HL-60 (cell line): Measurements from ENCODE around the gene TMED6.

Experiments used
- DNase-seq, 2 experiments: peaks; one replicate each; pipeline ENCODE4 v3.0.0-alpha.2; 2010 to 2020; ENCODE audit warnings: low read depth in 1 of 2, low spot score in 1 of 2
- H3K27ac ChIP-seq: fragments of 250-450 bp; sonication (Bioruptor Pico); replicated peaks from 2 replicates; pipeline ENCODE4 v1.5.1; 2020; ENCODE audit warnings: mild to moderate bottlenecking, moderate library complexity
- H3K27me3 ChIP-seq: fragments of 250-450 bp; sonication (Bioruptor Pico); 2 replicates; pipeline ENCODE4 v1.5.1; 2021; ENCODE audit warnings: mild to moderate bottlenecking, moderate library complexity; ENCODE audit not compliant: insufficient read depth, poor library complexity, severe bottlenecking
- H3K4me3 ChIP-seq: replicated peaks from 2 replicates; pipeline ENCODE4 v1.5.1; 2011; ENCODE audit warnings: mild to moderate bottlenecking, control low read depth, low read length; ENCODE audit not compliant: insufficient read depth
- GABPA ChIP-seq: IDR thresholded peaks from 2 replicates; pipeline ENCODE4 v1.6.1; 2012; ENCODE audit warnings: low read depth
- POLR2AphosphoS5 ChIP-seq: IDR thresholded peaks from 2 replicates; pipeline ENCODE4 v1.6.1; 2012; ENCODE audit warnings: low read depth
- SPI1 ChIP-seq: IDR thresholded peaks from 2 replicates; pipeline ENCODE4 v1.6.1; 2012; ENCODE audit warnings: low read depth, mild to moderate bottlenecking, borderline replicate concordance
- TF ChIP-seq, protein P1 (sequence below): IDR thresholded peaks from 2 replicates; pipeline ENCODE4 v1.6.1; 2012; ENCODE audit warnings: low read depth; ENCODE audit not compliant: insufficient replicate concordance
- TF ChIP-seq, protein P2 (sequence below): IDR thresholded peaks from one replicate; pipeline ENCODE4 v1.5.1; 2011; ENCODE audit warnings: low read length, control low read depth, inconsistent platforms; ENCODE audit not compliant: insufficient read depth

TMED6 gene

DNA sequence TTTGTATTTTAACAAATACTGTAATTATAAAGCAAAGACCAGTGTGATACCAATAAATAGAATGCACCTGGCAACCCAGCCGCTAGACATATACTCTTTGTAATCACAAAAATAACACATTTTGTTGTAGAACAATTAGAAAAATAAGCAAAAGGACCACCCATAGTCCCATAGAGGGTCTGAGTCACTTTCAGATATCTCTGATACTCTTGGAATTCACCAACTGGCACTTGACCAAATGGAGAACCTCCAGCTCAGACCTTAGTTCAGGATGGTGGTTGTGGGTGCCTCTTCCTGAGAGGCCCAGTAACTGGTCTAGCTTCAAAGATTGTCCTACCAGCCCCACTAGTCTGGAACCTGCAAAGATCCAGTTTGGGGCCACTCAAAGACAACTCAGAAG lies 35.0 kb upstream of the TMED6 start:
- no peak for DNase-seq
- Histone ChIP-seq H3K27ac (peak overlapping the region; percentile 55), H3K4me3 (no peak overlapping the region), H3K27me3 (no peaks in the 10 kb centered on the region)
- TF ChIP-seq GABPA = no peak
- TF ChIP-seq, protein P1, sequence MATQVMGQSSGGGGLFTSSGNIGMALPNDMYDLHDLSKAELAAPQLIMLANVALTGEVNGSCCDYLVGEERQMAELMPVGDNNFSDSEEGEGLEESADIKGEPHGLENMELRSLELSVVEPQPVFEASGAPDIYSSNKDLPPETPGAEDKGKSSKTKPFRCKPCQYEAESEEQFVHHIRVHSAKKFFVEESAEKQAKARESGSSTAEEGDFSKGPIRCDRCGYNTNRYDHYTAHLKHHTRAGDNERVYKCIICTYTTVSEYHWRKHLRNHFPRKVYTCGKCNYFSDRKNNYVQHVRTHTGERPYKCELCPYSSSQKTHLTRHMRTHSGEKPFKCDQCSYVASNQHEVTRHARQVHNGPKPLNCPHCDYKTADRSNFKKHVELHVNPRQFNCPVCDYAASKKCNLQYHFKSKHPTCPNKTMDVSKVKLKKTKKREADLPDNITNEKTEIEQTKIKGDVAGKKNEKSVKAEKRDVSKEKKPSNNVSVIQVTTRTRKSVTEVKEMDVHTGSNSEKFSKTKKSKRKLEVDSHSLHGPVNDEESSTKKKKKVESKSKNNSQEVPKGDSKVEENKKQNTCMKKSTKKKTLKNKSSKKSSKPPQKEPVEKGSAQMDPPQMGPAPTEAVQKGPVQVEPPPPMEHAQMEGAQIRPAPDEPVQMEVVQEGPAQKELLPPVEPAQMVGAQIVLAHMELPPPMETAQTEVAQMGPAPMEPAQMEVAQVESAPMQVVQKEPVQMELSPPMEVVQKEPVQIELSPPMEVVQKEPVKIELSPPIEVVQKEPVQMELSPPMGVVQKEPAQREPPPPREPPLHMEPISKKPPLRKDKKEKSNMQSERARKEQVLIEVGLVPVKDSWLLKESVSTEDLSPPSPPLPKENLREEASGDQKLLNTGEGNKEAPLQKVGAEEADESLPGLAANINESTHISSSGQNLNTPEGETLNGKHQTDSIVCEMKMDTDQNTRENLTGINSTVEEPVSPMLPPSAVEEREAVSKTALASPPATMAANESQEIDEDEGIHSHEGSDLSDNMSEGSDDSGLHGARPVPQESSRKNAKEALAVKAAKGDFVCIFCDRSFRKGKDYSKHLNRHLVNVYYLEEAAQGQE = no peak
- TF ChIP-seq POLR2AphosphoS5 = no peak
- TF ChIP-seq, protein P2, sequence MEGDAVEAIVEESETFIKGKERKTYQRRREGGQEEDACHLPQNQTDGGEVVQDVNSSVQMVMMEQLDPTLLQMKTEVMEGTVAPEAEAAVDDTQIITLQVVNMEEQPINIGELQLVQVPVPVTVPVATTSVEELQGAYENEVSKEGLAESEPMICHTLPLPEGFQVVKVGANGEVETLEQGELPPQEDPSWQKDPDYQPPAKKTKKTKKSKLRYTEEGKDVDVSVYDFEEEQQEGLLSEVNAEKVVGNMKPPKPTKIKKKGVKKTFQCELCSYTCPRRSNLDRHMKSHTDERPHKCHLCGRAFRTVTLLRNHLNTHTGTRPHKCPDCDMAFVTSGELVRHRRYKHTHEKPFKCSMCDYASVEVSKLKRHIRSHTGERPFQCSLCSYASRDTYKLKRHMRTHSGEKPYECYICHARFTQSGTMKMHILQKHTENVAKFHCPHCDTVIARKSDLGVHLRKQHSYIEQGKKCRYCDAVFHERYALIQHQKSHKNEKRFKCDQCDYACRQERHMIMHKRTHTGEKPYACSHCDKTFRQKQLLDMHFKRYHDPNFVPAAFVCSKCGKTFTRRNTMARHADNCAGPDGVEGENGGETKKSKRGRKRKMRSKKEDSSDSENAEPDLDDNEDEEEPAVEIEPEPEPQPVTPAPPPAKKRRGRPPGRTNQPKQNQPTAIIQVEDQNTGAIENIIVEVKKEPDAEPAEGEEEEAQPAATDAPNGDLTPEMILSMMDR = no peak
- no peak for TF ChIP-seq SPI1

DNA sequence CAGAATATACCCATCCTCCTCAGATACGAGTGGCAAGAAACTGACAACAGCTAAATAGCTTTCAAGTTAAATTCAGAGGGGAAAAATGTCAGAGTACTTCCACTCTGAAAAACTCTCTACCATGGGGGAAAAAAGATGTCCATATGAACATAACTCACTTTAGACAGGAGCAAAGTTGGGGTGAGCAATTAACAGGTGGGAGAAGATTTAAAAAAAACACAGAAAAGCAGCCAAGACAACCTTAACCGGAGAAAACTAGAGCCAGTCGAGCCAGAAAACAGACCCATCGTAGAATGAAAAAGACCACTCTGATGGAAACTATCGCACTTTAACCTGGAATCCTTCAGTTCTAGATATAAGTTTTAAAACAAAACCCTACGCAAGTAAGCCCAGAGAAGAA lies 33.4 kb upstream of the TMED6 start:
- DNase-seq = no peak
- Histone ChIP-seq H3K27ac (peak overlapping the region; percentile 51), H3K4me3 (peak overlapping the region; percentile 83), H3K27me3 (no peaks in the 10 kb centered on the region)
- TF ChIP-seq, protein P1 = no peak
- TF ChIP-seq SPI1 (no peak), POLR2AphosphoS5 (no peak), GABPA (no peak)
- TF ChIP-seq, protein P2 = no peak

DNA sequence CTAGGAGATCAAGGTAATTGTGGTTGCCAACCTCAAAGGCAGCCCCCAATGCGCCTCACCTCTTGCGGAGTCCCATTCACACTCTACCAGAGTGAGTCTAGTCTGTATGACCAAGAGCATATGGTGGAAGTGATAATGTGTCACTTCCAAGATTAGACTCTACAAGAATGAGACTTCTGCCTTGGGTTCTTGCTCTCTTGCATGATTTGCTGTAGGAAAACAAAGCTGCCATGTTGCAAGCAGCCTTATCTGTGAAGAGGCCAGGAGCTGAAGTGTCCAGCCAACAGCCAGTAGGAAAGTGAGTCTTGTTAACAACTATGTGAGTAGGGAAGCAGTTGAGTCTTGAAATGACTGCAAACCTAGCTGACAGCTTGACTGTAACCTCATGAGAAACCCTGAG lies 30.8 kb upstream of the TMED6 start:
- DNase-seq = no peak

More for the DNA sequence above, 30.8 kb upstream of the TMED6 start:
- Histone ChIP-seq H3K4me3 (no peak overlapping the region), H3K27me3 (no peaks in the 10 kb centered on the region), H3K27ac (no peak overlapping the region)
- TF ChIP-seq POLR2AphosphoS5 (no peak), SPI1 (no peak), GABPA (no peak)
- TF ChIP-seq, protein P2 = no peak
- TF ChIP-seq, protein P1 = no peak
